Measurements from ENCODE around the gene CD226.

GRCh38 chr18:69908838-69909237, 38.8 kb downstream of the CD226 start:
- no peak for TF ChIP-seq CTCF (IDR thresholded peaks at IDR 0.05; ENCODE audit: low read depth, low read length)
- TF ChIP-seq EZH2phosphoT487 (IDR thresholded peaks at IDR 0.05; ENCODE audit: low read depth), result no peak

Data from OCI-LY3 (cell line).